ENCODE results near the gene DNAJB2.

GRCh38 chr2:219296142-219296541 is 17.0 kb downstream of the DNAJB2 start:
- no peak for TF ChIP-seq POLR2AphosphoS5 (IDR thresholded peaks at IDR 0.05; ENCODE audit: low read depth, low read length)
- no peak for TF ChIP-seq CTCF (IDR thresholded peaks at IDR 0.05; ENCODE audit: control extremely low read depth in 1 of 3, insufficient read depth in 1 of 3, low read depth in 1 of 3, low read length in 3 of 3)
- no peak for TF ChIP-seq CTBP2 (IDR thresholded peaks at IDR 0.05; ENCODE audit: borderline replicate concordance, insufficient read depth, insufficient read length, low read length)
- no peak for TF ChIP-seq SIN3A (conservative IDR thresholded peaks at IDR 0.05 in 1 of 2, IDR thresholded peaks at IDR 0.05 in 1 of 2; ENCODE audit: low read depth in 1 of 2, low read length in 2 of 2)
- TF ChIP-seq HDAC2 (IDR thresholded peaks at IDR 0.05; ENCODE audit: borderline replicate concordance in 1 of 2, low read depth in 2 of 2, low read length in 2 of 2), result no peak
- TF ChIP-seq CEBPB (IDR thresholded peaks at IDR 0.05; ENCODE audit: low read depth, low read length), result no peak
- no peak for TF ChIP-seq SRF (IDR thresholded peaks at IDR 0.05; ENCODE audit: low read depth, low read length)
- TF ChIP-seq FOSL1 (IDR thresholded peaks at IDR 0.05; ENCODE audit: insufficient read depth, low read depth, low read length), result no peak
- TF ChIP-seq SP2 (IDR thresholded peaks at IDR 0.05; ENCODE audit: low read length), result no peak
- no peak for TF ChIP-seq EZH2 (IDR thresholded peaks at IDR 0.05; ENCODE audit: low read depth, low read length, severe bottlenecking)
- no peak for TF ChIP-seq GABPA (IDR thresholded peaks at IDR 0.05; ENCODE audit: borderline replicate concordance, insufficient read depth, low read length)
- no peak for TF ChIP-seq RAD21 (IDR thresholded peaks at IDR 0.05 in 1 of 2, conservative IDR thresholded peaks at IDR 0.05 in 1 of 2; ENCODE audit: low read depth in 2 of 2, low read length in 2 of 2)
- TF ChIP-seq HDAC6 (IDR thresholded peaks at IDR 0.05; ENCODE audit: low read depth, low read length), result no peak
- no peak for TF ChIP-seq BACH1 (IDR thresholded peaks at IDR 0.05; ENCODE audit: low read length)

All from H1 (cell line).